Measurements from ENCODE around the gene NUMA1.

Gene NUMA1

DNA sequence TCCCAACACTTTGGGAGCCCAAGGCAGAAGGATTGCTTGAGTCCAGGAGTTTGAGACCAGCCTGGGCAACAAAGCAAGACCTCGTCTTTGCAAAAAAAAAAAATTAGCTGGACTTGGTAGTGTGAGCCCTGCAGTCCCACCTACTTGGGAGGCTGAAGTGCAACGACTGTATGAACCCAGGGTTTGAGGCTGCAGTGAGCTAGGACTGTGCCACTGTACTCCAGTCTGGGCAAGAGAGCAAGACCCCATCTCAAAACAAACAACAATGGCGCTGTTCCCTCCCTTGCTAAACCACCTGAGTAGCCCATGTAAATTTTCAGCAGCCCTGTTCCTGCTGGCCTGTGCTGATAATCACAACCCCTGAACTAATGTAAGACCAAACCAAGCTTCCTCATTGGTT, 19.7 kb upstream of the NUMA1 start:
- DNase-seq: no peak

DNA sequence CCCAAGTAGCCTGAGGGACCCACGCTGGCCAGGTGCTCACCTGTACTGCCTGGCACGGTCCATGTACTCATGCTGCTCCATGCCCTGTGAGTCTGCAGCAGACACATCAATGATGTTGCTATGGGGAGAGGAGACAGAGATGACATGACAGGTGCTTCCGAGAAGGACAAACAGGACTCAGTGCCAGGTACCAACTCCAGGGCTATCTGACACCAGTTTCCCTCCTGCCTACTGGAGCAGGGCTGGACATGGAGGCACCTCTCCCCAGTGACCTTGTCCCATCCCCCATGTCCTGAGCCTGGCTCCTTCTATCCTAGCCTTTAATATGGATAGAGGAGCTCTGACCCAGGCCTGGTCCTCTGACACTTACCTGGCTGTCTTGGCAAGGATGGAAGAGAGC, 18.4 kb upstream of the NUMA1 start:
- DNase-seq: no peak

DNA sequence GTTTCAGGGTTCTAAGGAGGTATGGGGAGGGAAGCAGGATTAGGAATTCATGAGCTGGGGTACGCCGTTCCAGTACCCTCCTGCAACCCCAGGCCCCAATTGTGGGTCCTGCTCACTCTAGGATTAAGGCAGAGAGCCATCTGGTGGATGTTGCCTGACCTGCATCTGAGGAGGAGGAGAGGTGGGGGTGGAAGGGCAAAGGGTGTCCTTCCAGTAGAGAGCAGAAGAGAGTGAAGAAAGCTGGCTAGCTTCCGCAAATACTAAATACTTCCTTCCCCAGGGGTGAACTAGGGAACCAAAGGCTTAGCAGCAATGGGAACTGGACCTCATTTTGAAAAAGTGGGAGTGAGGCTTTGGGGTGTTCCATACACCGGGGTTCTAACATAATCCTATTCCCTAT, 10.9 kb upstream of the NUMA1 start:
- DNase-seq: peak; percentile 15

DNA sequence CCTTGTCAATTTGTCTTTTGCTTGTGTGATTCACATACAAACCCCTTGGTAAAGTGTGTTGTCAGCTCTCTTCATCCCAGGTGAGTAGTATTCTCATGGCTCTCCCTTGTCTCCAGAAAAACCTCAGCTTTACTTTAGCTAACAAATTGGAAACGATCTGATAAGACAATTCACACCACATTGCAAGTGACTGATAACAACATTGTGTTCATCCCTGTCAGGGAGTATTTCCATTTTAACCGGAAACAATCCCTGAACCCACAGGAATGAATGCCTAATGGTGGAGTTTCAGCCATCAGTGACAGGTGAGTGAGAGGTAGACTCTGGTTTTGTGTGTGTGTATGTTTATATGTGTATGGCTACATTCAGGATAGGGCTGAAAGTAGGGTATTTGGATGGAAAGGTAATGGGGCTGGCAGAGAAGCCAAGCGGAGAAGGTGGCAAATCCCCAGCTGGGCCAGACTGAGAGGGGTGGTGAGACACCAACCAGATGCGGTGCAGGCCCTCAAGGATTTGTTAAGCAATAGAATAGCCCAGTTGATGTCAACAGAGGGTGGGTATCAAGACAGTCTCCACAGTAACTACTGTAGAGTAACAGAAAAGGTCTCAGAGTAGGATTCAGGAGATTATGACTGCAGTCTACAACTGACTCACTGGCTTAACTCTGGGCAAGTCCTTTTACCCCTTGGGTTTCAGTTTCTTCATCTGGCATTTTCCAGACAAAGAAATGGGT, 7.9 kb upstream of the NUMA1 start:
- DNase-seq: no peak

DNA sequence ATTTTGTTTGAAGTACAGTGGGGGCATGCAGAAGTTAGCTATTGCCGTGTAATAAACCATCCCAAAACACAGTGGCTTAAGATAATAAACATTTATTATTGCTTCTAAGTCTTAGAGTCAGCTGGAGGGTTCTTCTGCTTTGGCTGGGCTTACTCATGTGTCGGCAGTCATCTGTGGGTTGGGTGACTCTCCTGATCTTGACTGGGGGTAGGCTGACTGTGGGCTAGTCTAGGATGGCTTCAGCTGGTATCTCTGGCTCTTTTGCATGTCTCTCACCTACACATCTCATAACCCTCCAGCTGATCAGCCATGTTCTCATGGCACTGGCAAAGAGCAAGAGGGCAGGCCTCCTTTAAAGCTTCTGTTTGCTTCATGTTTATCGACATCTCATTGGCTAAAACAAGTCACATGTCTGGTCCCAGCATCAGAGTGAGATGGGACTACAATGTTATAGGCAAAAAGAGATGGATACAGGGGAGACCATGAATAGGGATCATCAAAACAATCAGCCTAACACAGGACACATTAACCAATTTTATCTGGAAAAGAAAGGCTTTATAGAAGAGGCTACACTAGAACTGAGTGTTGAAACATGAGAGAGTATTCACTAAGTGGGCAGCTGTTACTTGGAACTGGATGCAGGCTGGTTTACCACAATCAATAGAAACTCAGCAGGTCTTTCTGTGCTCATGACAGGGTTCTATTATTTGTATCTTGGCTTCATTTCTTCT, 5.4 kb upstream of the NUMA1 start:
- DNase-seq: no peak

DNA sequence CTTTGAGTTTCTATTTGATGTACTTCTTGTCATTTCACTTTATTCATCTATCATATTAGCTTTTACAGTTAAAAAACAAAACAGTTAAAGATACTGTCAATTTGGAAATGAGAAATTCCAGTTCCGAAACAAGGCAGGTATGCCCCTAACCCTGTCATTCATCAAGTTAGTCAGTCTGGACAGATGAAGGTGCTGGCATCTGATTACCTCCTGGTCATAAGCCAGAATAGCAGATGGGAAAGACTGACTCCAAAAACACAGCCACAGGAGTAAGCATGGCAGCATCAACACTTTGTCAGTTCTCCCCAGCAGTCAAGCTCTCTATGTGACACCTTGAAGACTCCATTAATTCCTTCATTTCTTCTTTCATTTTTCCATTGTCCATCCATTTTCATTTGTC, 4.6 kb upstream of the NUMA1 start:
- DNase-seq: no peak

DNA sequence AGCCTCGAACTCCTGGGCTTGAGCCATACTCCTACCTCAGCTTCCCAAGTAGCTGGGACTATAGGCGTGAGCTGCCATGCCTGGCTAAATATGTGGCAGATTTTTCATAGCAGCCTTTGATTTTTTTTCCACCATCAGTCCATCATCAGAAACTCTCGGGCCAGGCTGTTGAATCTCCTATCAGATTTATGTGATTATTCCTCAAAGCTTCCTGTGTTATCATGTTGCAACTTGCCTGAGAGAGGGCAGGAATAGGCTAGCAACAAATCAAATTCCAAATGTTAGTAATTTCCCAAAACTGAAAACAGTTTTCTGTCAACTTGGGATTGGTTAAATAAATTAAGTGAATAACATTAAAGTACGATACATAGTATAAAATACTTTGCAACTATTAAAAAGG, 3.7 kb upstream of the NUMA1 start:
- no peak for DNase-seq

DNA sequence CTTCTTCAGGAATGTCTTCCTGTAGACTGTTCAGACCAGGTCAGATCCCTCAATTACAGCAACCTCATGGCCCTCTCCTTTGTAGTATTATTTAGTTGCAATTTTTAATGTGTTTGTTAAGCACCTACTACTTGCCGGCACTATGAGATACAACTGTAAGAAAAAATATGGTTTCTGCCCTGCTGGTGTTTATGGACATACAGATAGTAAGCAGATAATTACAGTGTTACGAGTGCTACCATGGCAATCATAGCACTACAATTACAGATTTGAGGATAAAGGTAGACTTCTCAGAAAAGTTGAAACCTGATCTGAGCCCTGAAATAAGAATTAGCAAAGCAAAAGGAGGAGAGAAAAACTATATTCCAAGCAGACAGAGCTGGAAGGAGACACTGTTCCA, 3.1 kb upstream of the NUMA1 start:
- no peak for DNase-seq

DNA sequence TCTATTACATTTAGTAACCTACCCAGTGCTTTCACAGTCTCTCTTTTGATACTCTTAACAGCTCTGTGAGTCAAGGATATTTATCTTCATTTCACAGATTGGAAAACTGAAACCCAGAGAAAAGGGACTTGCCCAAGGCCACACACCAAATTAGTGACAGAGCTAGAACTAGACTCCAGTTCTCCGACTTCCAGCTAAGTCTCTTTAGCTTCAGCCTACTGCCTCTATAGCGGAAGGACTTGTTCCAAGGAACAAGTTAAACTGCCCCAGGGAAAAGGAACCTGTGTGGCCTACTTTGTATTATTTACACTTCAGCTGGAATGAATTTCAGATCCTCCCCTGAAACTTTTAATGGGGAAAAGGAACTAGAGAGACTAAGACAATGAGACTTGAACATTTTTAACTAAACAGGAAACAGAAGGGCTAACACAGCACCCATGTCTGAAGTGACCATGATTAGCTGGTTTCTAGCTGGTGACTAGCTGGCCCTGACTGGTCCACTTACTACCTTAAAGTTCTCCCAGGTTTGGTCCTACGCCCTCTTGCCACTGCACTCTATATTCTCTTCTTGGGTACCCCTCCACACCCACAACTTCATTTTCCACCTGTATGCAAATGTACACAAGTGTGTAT, 1.6 kb upstream of the NUMA1 start:
- no peak for DNase-seq

DNA sequence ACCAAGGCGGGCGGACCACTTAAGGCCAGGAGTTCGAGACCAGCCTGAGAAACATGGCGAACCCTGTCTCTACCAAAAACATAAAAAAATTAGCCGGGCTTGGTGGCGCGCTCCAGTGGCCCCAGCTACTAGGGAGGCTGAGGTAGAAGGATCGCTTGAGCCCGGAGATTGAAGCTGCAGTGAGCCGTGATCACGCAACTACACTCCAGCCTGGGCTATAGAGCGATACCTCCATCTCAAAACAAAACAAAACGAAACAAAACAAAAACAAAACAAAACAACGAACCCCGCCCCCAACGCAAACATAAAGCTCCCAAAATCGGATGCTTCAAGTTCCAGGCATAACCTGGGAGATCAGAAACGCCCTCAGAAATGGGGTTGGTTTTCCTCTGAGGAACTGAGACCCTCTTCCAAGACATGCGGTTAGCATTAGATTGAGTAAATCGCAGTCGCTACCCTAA, 872 bp upstream of the NUMA1 start:
- DNase-seq: no peak

DNA sequence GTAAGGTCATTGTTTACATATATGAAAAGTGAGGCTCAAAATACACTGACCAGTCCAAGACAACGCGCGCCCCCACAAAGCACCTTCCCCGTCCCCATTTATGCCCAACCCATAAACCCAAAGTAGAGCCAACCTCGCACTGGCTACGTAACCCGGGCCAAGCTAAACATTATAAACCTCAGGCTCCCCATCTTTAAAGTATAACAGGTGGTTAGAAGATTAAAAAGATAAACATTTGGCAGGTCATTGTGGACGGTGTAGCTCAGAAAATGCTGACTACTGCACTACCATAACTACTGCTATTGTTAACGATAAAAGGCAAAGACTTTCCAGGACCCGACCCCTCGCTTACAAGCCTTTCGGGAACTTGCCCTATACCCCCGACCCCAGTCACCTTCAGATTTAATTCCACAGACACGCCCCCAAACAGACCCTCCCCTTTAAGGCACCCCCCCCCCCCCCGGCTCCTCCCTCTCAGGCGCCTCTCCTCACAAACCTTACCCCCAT, 470 bp downstream of the NUMA1 start:
- DNase-seq: no peak

DNA sequence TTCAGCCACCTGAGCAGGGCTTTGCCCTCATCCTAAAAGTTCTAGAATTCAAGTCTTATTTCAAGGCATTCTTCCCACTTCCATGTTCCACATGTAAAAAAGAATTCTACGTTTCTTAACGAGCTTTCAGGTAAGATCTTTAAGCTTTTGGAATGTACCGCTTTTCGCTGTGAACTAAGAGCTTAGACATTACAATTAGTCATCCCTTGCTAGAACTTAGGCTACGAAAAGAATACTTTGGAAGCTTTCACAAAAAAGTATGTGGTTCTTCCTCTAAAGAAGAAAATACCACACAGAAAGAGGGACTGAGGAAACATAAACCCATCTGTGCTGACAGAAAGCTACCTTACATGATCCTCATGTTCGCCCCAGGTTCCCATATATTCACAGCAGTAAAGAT, 1.9 kb downstream of the NUMA1 start:
- no peak for DNase-seq

DNA sequence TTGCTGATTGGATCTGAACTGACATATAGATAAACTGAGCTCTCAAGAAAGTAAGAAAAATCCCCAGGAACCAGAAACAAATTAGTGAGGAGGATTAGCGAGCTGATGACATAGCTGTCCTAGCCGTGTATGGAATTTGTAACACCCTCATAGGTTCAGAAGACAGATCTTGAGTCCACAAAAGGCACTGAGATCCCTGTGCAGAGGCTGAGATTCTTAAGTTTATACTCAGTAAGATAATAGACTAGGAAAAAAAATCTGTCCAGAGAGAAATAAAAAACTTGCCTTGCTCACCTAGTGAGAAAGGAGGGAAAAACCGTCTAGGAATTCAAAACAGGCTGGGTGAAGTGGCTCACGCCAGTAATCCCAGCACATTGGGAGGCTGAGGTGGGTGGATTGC, 4.6 kb downstream of the NUMA1 start:
- DNase-seq: no peak

DNA sequence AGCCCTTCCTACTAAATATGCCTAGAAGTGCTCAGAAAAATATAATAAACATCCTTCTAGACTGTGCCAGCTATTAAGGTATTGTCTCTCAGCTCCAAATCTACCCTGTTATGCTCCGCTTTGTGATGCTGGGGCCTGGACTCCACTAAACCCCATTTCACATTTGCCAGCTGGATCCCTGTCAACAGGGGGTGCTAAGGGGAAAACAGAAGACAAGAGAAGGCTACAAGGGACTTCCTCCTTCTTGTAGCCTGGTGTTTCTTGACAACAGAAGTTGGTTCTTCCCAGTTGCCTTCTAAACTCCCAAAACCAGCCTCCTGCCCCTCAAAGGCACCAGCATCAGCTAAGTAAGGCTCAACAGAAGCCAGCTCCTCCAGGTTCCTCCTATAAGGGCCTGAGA, 5.2 kb downstream of the NUMA1 start:
- no peak for DNase-seq

DNA sequence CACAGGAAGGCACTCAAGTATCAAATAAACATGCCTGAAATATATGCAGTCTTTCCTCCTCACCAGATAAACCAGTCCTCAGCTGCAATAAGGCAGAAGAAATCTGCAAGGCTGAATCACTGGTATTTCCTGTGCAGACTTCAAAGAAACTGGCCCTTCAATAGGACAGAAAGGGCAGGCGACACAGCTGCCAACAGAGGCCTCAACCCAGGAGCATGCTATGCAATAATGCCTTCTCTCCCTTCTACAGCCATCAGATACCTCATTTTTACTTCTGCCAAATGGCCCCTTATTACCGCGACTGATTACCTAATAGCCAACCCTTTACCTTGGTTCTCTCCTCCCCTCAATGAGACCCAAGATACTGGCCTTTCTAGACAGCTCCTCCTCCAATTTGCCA, 8.0 kb downstream of the NUMA1 start:
- peak; percentile 78 for DNase-seq

DNA sequence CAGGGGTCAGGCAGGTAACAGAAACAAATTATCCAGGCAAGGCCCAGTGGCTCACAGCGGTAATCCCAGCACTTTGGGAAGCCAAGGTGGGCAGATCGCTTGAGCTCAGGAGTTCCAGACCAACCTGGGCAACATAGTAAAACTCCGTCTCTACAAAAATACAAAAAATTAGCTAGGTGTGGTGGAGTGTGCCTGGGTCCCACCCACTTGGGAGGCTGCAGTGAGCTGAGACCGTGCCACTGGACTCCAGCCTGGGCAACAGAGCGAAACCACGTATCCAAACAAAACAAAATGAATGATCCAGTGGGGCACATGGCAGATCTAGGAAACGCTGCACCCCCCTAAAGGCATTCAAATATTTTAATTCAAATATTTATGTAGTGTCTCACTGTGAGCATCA, 9.9 kb downstream of the NUMA1 start:
- no peak for DNase-seq

DNA sequence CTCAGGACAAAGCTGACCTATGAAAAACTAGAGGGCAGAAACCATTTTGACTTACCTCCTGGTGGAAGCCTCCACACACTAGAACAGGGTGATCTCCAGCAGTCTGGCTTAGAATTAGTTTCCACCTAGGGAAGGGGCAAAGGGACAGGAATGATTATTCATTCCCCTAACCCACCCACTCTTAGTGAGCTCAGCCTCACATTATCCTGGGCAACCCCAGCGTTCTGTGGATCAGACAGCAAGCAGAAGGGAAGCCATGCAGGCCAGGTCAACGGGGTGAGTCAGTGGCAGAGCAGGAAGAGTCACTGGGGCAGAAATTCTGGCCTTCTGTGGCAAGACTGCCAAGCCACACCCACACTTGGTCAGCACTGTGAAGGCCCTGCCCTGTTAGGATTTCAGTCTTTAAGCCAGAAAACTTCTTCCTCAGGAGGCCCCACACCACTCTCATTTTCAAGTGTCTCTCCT, 10.5 kb downstream of the NUMA1 start:
- peak; percentile 83 for DNase-seq

DNA sequence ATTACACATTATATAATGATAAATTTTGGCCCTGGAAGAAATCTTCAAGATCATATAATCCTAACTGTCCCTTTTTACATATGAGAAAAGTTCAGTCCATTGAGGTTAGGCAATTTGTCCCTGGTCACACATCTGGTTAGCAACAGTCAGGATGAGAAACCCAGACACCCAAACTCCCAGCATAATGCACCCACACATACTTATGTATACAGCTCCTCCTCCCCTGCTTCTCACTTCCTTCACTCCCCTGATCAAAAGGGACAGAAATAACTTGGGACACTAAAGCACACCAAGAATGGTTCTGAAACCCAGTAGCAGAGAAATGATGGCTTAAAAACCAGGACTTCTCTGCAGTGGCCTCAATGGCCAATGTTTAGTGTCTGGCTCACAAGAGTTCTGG, 11.1 kb downstream of the NUMA1 start:
- no peak for DNase-seq

DNA sequence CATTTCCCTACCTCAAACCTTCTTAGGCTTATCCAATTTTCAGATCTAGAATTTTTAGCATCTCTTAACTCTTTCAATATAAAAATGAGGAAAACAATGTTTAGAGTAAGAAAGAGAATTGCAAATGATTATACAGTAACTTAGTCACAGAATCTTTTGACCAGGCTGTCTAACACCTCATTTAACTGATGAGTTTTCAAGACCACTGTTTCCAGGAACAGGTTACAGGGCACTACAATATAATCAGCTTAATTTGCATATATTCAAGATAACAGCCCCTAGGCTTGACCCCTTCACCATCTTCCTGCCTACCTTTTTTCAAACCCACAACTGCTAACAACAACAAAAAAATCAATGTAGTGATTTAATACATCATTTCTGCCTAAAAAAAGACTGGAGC, 12.7 kb downstream of the NUMA1 start:
- DNase-seq: no peak

DNA sequence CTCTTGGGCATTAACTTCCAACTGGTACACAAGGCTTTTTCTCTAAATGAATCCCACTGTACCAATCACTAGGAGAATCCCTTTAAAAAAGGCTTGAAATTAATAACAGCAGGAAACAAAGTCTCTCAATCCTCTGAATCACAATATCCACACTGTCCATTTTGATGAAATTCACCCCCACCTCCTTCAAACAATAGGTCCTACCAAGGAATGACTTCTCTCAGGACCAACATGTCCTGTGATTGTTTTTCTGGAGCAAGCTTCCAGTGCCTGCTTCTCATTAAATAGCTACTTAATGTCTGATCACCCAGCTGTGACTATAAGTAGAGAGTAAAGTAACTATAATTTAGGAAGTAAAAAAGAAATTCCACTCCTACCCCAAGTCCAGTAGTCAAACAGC, 13.1 kb downstream of the NUMA1 start:
- DNase-seq: no peak

DNA sequence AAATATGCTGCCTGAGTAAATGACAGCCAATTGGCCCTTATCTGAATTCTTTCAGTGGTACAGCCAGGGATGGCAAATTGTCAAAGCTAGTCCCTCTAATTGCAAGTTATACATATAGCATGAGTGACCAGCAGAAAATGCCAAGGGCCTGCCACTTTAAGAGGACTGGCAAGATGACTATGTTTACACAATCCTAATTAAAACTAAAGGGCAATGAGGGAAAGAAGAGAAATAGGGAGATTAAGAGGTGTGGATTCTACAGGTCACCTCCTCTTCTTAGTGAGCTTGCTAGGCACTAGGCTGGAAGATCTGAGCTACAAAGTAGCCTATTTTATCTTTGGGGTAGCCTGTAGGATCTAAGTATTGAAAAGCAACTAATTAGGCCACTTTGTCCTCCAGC, 13.5 kb downstream of the NUMA1 start:
- no peak for DNase-seq

DNA sequence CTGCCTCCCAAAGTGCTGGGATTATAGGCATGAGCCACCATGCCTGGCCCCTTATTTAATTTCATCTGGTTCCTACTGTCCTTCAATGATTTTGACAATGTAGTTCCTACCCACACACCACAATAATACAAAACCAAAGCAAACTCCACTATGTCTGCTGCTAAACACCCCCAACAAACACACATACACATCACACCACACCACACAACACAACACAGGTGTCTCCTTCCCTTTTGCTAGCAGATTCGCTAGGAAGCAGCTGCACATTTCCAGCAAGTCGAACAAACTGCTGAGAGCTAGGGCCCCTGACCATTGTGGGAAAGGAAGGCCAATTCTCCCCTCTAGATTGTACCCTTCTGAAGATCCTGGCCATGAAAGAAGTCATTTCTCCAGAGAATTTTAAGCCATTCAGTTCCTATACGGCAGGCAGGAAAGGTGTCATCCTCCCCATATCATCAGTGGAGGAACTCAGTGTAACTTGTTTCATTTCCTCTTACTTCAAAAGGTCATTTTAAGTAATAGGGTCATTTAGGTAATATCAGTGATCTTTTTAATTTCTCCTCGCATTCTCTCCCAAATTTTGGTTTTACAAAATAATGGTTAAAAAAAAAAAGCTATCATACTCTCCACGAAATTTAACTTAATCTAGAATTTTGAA, 18.5 kb downstream of the NUMA1 start:
- no peak for DNase-seq

DNA sequence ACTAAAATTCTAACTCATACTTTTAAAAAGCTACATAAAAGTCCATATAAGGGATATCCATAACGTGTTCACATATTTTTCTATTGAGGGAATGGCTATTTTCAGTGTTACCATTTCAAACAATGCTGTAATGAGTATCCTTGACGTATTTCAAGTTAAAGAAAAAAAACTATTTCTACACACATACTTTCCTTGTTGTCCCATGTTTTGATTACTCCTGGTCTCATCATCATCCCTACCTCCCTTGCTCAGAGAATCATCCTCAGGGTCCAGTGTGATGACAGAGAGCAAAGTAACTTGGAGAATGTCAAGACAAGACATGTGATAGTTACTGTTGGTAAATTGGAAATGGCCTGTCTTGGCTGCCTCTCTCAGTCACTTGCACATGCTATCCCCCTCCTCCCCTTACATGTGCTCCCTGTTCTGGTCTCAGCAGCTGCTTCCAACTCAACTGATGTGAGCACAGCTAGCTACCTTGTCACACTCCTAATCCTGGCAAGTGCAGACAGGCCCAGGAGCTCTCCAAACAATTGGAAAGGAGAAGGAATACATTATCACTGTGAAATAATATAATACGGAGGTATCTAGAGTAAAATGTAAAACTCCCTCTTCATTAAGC, 21.8 kb downstream of the NUMA1 start:
- no peak for DNase-seq

All from NCI-H226 (cell line).